Activated naive CD4-positive, alpha-beta T cell (primary cell): ENCODE measurements around the gene SH3BGRL2.
A peak's percentile ranks its signal among the peaks of the same experiment; 100 is the strongest.
"Not testable (repeated sequence)": the region's sequence is repeated elsewhere in the genome, so short reads cannot be mapped to it uniquely, and the experiment has no call there.

ENCODE experiments used
- DNase-seq, 4 experiments: peaks; one replicate each; lab custom pipeline; 2025; lab: John Stamatoyannopoulos, UW

Gene SH3BGRL2

GRCh38 chr6:79649016-79649415, 17.9 kb downstream of the SH3BGRL2 start:
- DNase-seq: no peak

- no peak for DNase-seq
Observed at GRCh38 chr6:79650950-79651349, 19.8 kb downstream of the SH3BGRL2 start.

- no peak for DNase-seq
Observed at GRCh38 chr6:79656134-79656533, 25.0 kb downstream of the SH3BGRL2 start.

- no peak for DNase-seq
Observed at GRCh38 chr6:79657238-79657637, 26.1 kb downstream of the SH3BGRL2 start.

GRCh38 chr6:79663655-79664054, 32.5 kb downstream of the SH3BGRL2 start:
- DNase-seq: peak in 1 of 4 experiments; percentile 18

- no peak for DNase-seq
Observed at GRCh38 chr6:79665725-79666551, 34.8 kb downstream of the SH3BGRL2 start.

- DNase-seq: no peak
Observed at GRCh38 chr6:79666634-79667033, 35.5 kb downstream of the SH3BGRL2 start.

GRCh38 chr6:79668381-79668780, 37.3 kb downstream of the SH3BGRL2 start:
- DNase-seq: no peak

- no peak for DNase-seq
Observed at GRCh38 chr6:79669766-79670165, 38.6 kb downstream of the SH3BGRL2 start.

- DNase-seq: no peak
Observed at GRCh38 chr6:79670789-79671188, 39.7 kb downstream of the SH3BGRL2 start.

- peak in 2 of 4 experiments; percentile 21 to 40 for DNase-seq
Observed at GRCh38 chr6:79671600-79672266, 40.6 kb downstream of the SH3BGRL2 start.

GRCh38 chr6:79672631-79673111, 41.5 kb downstream of the SH3BGRL2 start:
- no peak for DNase-seq

- no peak for DNase-seq
Observed at GRCh38 chr6:79673947-79674346, 42.8 kb downstream of the SH3BGRL2 start.

GRCh38 chr6:79676785-79677736, 45.9 kb downstream of the SH3BGRL2 start:
- no peak for DNase-seq

- DNase-seq: not testable (repeated sequence)
Observed at GRCh38 chr6:79682682-79683081, 51.6 kb downstream of the SH3BGRL2 start.

GRCh38 chr6:79684876-79685275, 53.7 kb downstream of the SH3BGRL2 start:
- no peak for DNase-seq

GRCh38 chr6:79686707-79687309, 55.7 kb downstream of the SH3BGRL2 start:
- DNase-seq: no peak

GRCh38 chr6:79687759-79688158, 56.6 kb downstream of the SH3BGRL2 start:
- DNase-seq: no peak

- no peak for DNase-seq
Observed at GRCh38 chr6:79694156-79694555, 63.0 kb downstream of the SH3BGRL2 start.

GRCh38 chr6:79694623-79695343, 63.7 kb downstream of the SH3BGRL2 start:
- DNase-seq: no peak

- no peak for DNase-seq
Observed at GRCh38 chr6:79697430-79697829, 66.3 kb downstream of the SH3BGRL2 start.
